AG08396 (cell line): ENCODE measurements around the gene HSPA12A.

Source experiments
- DNase-seq: peaks from one replicate; pipeline ENCODE4 v3.0.0; 2012; ENCODE audit warnings: low spot score, mixed read lengths

The HSPA12A gene

GRCh38 chr10:116771101-116771958 lies 29.0 kb upstream of the HSPA12A start:
- peak; percentile 46 for DNase-seq

GRCh38 chr10:116770281-116770680 lies 27.9 kb upstream of the HSPA12A start:
- no peak for DNase-seq

- DNase-seq = no peak
Measured at GRCh38 chr10:116769791-116770190, 27.4 kb upstream of the HSPA12A start.

- DNase-seq = no peak
Measured at GRCh38 chr10:116769368-116769767, 27.0 kb upstream of the HSPA12A start.

- no peak for DNase-seq
Measured at GRCh38 chr10:116768786-116769185, 26.4 kb upstream of the HSPA12A start.

GRCh38 chr10:116766837-116767634 lies 24.7 kb upstream of the HSPA12A start:
- no peak for DNase-seq

- DNase-seq = no peak
Measured at GRCh38 chr10:116766241-116766827, 24.0 kb upstream of the HSPA12A start.

GRCh38 chr10:116765648-116766081 lies 23.3 kb upstream of the HSPA12A start:
- peak; percentile 40 for DNase-seq

- DNase-seq = no peak
Measured at GRCh38 chr10:116764979-116765378, 22.6 kb upstream of the HSPA12A start.

GRCh38 chr10:116763440-116763839 lies 21.1 kb upstream of the HSPA12A start:
- no peak for DNase-seq

GRCh38 chr10:116761883-116762282 lies 19.5 kb upstream of the HSPA12A start:
- no peak for DNase-seq

GRCh38 chr10:116760919-116761318 lies 18.6 kb upstream of the HSPA12A start:
- no peak for DNase-seq

GRCh38 chr10:116757246-116757645 lies 14.9 kb upstream of the HSPA12A start:
- DNase-seq = no peak

- no peak for DNase-seq
Measured at GRCh38 chr10:116756277-116756676, 13.9 kb upstream of the HSPA12A start.

GRCh38 chr10:116753759-116754158 lies 11.4 kb upstream of the HSPA12A start:
- DNase-seq = no peak

GRCh38 chr10:116752969-116753665 lies 10.8 kb upstream of the HSPA12A start:
- DNase-seq = no peak

- no peak for DNase-seq
Measured at GRCh38 chr10:116752563-116752962, 10.2 kb upstream of the HSPA12A start.

- no peak for DNase-seq
Measured at GRCh38 chr10:116748471-116748870, 6.1 kb upstream of the HSPA12A start.

- DNase-seq = peak; percentile 42
Measured at GRCh38 chr10:116748041-116748440, 5.7 kb upstream of the HSPA12A start.

GRCh38 chr10:116747325-116747724 lies 5.0 kb upstream of the HSPA12A start:
- DNase-seq = no peak

- no peak for DNase-seq
Measured at GRCh38 chr10:116744885-116745284, 2.5 kb upstream of the HSPA12A start.

GRCh38 chr10:116744163-116744753 lies 1.9 kb upstream of the HSPA12A start:
- no peak for DNase-seq
